Right hindlimb (tissue), 1 donor: ENCODE measurements around the gene PEMT.

Experiments
- DNase-seq: peaks from one replicate; pipeline ENCODE4 v3.0.0-alpha.2; 2018

The PEMT gene

DNA sequence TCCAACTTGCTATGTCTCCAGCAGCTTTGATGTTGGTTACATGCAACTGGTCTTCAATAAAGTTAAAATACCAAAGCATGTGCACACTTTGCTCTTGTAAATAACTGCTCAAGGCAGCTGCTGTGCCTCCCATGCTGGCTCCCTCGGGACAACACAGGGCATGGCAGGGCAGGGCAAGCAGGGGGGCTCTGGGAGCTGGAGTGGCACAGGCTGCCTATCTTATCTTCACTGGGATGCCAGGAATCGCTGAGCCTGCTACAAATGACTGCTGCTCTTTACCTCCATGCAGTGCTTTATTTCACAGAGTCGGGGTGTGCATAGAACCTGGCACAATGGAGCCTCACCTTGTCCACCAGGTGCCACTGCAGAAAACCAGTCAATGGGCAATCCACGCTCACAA, 21.8 kb downstream of the PEMT start:
- DNase-seq: no peak

- no peak for DNase-seq
These were observed 22.7 kb downstream of the PEMT start for GRCh38 chr17:17568772-17569195.

GRCh38 chr17:17567631-17568030, 23.9 kb downstream of the PEMT start:
- DNase-seq: peak; percentile 91

DNA sequence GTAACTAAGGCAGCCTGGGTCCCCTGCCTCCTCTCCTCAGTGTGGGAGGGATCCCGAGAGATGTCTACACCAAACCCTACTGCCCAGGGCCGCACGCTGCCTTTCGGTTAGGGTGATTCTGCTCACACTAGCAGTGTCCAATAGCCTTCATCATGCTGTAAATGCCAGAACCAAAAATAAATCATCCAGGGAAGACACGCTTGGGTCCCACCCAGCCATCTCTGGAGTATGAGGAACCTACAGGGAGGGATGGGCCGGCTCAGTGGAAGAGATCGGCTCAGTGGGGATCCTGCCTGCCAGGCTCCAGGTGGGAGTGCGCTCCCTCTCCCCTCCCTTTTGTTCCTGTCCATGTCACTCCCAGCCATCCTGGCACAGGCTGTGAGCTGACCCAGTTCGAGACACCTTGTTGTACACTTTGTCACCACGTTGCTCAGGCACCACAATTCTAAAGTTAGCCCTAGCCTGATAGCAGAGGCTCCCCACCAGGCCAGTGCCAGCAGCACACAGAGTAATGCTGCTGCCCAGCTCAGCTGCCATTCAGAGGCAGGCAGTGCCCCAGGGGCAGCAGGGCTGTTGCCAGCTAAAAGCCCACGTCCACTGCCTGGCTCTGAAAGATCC, 24.5 kb downstream of the PEMT start:
- DNase-seq: no peak

DNA sequence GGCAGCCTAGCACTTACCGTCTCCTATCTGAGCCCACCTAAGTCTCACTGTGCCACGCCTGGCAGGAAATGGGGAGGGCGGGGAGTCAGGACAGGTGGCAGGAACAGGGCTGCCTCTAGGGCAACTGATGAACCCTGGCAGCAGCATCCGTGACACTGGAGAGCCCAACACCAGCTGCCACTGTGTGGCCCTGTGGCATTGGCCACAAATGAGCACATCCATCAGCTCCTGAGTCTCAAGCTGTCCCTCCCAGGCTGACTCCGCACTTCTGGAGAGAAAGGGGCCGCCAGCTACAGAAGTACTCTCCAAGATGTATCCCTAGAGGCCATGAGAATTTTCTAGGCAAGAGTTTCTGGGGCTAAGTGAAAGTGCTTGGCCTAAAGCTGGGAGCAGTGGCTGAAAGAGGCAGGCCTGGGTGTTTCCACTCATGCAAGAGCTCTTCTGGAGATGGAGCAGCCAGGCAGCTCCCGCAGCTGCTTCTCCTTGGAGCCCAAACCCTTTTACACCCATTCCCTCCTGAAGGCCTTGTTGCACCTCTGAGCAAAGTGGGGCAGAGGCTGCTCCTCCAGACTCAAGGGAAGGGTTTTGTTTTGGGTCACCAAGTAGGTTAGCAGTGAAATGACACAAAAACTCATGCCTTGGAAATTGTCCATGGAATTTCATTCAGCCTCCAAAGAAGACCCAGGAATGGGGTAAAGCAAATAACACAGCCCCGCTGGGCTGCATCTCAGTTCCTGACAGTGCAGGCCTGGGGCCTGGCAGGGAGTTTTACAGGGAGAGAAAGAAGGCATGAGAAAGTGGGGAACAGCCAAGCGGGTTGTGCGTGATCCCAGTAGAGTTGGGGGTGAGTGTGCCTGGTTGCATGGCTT, 25.8 kb downstream of the PEMT start:
- peak; percentile 72 for DNase-seq

DNA sequence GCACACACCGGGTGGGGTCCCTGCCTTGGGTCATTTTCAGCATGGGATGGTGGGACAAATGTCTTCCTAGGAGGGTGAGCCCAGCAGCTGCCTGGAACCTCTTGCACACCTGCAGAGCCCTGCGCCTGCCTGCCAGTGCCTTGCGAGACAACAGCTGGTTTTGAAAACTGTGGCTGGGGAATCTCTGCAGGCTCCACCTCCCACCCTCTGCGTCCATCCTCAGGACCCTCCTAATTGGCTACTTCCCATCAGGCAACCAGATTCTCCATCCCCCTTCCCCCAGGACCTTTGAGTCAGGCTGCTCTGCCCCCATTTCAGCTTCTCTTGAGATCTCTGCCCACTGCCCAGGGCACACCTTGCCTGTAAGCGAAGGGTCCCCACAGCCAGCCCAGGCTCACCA, 26.6 kb downstream of the PEMT start:
- no peak for DNase-seq

DNA sequence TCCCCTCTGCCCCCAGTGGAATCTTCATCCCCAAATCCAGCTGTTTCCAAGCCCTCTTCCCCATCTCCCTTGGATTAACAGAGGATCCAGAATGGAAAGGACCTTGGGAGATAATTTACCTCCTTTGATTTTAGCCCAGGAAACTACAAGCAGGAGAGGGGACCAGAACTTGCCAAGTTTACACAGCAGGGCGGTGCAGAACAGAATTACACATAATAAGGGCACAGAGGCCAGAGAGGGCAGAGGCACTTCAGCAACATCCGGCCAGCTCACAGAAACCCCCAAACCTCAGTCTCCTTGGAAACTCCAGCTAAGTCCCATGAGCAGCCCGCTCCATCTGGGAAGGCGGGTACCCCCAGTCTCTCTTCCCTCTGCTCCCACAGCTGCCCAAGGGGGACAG, 27.2 kb downstream of the PEMT start:
- no peak for DNase-seq

DNA sequence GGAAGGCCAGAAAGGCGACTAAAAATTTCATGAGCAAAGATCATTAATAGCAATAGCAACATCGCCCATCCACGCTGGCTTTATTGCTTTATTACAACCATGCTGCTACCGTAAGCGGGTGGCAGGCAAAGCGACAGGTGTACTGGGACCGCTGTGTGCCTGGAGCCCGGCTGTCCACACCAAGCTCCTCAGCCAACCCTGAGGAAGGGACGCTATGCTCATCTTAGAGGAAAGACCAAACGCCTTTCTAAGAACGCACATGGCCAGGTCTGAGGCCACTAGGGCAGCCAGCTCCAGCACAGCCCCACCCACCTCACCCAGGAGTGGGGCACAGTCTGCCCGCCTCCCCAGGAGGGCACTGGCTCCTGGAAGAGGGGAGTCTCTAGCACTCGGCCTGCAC, 28.0 kb downstream of the PEMT start:
- DNase-seq: no peak

GRCh38 chr17:17562146-17562511, 29.4 kb downstream of the PEMT start:
- DNase-seq: no peak

GRCh38 chr17:17561408-17562145, 29.9 kb downstream of the PEMT start:
- DNase-seq: no peak

DNA sequence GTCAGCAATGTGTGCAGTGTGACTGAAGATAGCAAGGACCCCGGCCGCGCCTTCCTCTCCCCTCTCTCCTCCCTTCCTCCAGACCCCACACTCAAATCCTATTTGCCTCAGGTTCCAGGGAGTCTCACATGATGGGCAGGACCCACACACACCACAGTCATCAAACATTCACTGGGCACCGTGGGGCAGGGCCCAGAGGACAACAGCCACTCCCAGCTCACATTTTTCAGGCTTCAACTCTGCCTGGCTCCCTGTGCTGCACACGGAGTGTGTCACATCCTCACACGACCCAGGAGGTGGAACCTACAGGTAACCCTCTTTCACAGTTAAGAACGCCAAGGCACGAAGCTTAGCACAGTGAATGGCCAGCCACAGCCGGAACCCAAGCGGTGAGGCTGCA, 30.5 kb downstream of the PEMT start:
- DNase-seq: no peak

DNA sequence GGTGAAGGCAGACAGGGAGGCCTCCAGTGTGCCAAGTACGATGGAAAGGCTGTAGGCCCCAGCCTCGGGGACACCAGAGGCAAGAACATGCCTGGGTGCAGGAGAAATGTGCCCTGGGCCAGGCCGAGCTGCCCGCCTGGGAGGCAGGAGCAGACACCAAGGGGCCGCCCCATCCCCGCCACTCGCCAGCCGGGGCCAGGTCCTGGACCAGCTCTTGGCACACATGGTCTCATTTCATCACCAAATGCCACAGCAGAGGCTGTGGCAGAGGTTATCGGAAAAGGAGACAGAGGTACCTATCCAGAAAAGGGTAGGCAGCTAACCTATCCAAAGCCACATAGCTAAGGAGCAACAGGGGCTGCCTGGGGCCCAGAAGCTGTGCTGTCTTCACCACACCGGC, 31.3 kb downstream of the PEMT start:
- DNase-seq: no peak

- no peak for DNase-seq
These were observed 32.3 kb downstream of the PEMT start for GRCh38 chr17:17559164-17559563.

DNA sequence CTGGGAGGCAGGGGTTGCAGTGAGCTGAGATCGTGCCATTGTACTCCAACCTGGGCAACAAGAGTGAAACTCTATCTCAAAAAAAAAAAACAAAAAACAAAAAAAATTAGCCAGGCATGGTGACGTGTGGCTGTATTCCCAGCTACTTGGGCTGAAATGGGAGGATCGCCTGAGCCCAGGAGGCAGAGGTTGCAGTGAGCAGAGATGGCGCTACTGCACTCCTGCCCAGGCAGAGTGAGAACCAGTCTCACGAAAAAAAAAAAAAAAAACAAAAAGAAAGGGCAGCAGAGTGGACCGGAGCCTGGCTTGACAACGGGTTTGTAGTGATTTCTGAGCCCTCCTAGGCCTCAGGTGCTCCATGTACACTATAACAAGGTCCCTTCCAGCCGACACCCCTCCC, 33.1 kb downstream of the PEMT start:
- DNase-seq: no peak

GRCh38 chr17:17557796-17558195, 33.7 kb downstream of the PEMT start:
- DNase-seq: no peak

GRCh38 chr17:17556671-17557070, 34.8 kb downstream of the PEMT start:
- DNase-seq: no peak

DNA sequence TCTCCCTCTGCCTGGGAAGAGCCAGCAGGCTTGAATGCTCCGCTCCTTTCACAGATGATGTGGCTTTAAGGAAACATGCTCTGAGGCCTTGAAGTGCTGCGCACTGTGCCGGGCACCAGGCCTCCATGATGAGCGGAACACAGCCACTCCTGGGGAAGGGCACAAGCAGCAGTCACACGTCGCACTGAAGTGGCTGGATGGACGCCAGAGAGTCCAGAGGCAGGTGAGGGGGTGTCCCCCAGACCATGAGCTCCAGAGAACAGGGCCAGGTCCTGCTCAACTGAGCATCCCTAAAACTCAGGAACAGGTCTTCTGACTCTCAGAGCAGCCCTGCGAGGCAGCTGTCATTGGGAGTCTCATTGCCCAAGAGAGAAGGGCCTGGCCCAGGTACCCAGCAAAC, 35.6 kb downstream of the PEMT start:
- DNase-seq: no peak

DNA sequence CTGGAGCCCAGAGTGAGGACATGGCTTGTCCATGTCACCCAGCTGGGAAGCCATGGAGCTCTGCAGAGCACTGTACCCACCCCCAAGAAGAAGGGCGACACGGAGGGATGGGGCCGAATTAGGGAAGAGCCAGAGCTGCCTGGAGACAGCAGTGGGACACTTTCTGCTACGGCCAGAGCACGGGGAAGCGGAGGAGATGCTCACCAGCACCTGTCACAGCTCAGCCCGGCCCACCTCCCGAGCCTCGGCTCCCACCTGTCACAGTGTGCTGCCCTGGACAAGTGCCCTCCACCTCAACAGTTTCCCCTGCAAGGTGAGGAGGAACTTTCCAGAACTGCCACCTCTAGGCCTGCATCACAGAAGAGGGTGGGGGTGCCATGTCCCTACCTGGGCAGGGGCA, 36.4 kb downstream of the PEMT start:
- no peak for DNase-seq

DNA sequence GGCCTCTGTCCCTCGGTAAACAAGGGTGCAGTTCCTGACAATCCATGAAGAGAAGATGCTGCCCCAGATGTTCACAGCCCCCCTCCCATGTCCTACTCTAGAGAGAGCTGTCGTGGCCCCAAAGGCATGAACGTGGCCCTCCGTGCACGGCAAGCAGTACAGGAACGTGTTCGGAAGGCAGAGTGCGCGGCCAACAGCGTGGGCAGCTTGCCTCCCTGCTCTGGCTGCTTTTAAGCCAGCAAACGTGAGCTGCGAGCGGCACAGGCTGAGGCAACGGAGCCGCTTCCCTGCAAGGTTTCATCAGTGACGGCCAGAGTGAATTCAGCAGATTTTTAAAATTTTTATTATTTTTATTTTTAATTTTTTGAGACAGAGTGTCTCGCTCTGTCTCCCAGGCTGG, 37.2 kb downstream of the PEMT start:
- no peak for DNase-seq

- DNase-seq: peak; percentile 17
These were observed 38.0 kb downstream of the PEMT start for GRCh38 chr17:17553217-17554195.

- peak; percentile 15 for DNase-seq
These were observed 38.9 kb downstream of the PEMT start for GRCh38 chr17:17552351-17553216.

DNA sequence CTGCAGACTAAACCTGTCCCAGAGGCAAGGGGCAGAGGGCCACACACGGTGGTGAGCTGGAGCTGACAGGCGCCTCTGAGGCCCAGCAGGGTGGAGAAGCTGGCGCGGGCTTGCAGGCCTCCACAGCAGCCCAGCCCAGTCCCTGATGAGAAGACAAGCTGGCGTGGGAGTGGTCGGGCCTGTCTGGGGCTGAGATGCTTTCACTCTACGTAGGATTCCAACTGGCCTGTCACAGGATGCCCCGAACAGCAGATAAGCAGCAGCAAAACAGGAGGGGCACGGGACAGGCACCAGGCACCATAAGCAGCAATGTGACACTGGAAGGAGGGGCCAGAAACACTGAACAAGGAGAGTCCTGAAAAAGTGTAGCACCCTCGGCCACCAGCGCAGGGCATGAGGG, 40.1 kb downstream of the PEMT start:
- DNase-seq: peak; percentile 80
